IPS-18c (cell line): ENCODE data around the gene ERBB2.

Experiments
- H3K4me3 ChIP-seq: 2 replicates; pipeline ENCODE4 v1.7.0; 2013; ENCODE audit warnings: low read depth, mild to moderate bottlenecking, low read length, moderate library complexity; ENCODE audit not compliant: insufficient read depth
- H3K9me3 ChIP-seq: one replicate; pipeline ENCODE4 v1.6.1; 2013; ENCODE audit warnings: mild to moderate bottlenecking, low read length, moderate library complexity; ENCODE audit not compliant: control insufficient read depth, insufficient read depth

Gene ERBB2

DNA sequence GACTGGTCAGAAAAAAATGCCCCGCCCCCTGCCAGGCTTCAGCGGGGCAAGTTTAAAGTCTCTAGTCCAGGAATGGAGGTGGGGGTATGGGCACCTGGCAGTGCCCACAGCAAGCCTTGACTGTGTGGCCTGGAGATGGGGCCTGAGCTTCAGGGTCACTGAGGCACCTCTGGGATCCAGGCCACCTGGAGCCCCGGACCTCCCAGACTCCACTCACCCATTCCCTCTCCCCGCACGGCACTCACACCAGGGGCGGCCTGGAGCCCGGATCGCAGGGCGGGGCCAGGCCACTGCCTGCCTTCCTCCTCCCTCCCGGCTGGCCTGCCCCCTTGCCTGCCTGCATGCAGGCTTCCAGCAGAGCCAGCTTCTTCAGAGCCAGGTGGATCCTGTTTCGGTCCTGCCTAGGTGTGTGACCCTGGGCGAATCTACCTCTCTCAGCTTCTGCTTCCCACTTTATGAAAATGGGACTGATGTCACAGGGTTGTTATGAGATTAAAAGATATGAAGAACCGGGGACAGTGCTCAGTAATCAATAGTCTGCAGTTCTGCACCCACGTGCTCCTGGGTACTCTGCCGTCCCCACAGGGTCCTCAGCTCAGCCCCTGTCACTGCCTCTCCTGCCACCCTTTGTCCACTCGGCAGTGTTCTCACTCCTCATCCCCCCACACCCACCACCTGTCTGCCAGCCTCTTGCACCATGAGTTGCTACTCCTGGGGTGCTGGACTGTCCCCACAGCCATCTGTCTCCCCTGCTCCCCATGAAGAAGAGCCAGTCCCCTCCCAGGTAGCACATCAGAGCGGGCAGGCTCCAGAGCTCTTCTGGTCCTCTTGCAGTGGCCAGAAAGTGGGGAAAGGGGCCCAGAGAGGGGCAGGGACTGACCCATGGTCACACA, 35.9 kb upstream of the ERBB2 start:
- Histone ChIP-seq H3K4me3 (no peak overlapping the region; the same call in 1 of the 2 replicates), H3K9me3 (no peaks in the 10 kb centered on the region)

DNA sequence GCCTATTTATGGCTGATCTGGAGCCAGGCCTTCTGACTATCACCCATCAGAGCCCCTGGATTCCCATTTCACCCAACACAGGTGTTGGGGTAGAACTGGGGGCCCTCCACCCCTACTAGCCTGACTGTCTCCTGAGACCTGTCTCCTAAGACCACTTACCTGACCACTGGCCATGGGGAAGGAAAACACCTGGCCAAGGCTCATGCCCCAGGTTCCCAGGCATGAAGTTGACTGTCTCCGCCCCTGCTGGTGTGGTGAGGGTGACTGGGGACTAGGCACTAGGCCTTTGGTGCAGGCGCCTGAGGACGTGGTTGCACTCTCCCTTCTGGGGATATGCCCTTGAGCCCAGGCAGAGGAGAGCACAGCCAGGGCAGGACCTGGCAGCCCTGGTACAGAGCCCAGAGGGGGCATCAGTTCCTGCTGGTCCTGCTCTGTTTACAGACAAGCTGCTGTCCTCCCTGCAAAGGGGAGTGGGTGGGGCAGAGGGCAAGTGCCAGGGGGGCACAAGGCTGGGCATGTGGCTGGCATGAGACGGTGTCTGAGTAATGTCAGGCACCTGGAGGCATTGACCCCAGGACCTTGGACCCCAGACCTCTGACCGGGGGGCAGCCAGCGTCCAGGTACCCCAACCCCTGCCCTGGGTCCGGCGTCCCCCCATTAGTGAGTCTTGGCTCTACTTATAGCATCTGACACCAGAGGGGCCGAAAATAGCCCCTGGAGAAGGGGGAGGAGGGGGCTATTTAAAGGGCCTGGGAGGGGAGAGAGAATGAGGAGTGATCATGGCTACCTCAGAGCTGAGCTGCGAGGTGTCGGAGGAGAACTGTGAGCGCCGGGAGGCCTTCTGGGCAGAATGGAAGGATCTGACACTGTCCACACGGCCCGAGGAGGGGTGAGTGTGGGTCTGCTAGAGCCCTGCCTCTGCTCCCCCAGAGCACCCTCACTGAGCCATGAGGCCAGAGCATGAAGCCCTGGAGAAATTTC, 35.0 kb upstream of the ERBB2 start, which contains the start of gene TCAP:
Gene TCAP (plus strand): TSS at position 769 of the 981 bp plus-strand sequence. CDS start 11 bp downstream, at position 780.
- no peaks in the 10 kb centered on the region for H3K9me3 ChIP-seq
- H3K4me3 ChIP-seq: no peak within 1 kb of the TSS

DNA sequence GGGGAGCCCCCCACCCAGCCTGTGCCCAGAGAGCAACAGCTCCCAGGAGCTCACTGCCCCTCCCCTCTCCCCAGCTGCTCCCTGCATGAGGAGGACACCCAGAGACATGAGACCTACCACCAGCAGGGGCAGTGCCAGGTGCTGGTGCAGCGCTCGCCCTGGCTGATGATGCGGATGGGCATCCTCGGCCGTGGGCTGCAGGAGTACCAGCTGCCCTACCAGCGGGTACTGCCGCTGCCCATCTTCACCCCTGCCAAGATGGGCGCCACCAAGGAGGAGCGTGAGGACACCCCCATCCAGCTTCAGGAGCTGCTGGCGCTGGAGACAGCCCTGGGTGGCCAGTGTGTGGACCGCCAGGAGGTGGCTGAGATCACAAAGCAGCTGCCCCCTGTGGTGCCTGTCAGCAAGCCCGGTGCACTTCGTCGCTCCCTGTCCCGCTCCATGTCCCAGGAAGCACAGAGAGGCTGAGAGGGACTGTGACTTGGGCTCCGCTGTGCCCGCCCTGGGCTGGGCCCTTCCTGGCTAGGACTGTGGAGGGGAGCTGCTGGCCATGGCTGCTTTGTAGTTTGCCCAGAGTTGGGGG, 34.1 kb upstream of the ERBB2 start:
- H3K9me3 ChIP-seq: no peaks in the 10 kb centered on the region
- H3K4me3 ChIP-seq: no peak overlapping the region

DNA sequence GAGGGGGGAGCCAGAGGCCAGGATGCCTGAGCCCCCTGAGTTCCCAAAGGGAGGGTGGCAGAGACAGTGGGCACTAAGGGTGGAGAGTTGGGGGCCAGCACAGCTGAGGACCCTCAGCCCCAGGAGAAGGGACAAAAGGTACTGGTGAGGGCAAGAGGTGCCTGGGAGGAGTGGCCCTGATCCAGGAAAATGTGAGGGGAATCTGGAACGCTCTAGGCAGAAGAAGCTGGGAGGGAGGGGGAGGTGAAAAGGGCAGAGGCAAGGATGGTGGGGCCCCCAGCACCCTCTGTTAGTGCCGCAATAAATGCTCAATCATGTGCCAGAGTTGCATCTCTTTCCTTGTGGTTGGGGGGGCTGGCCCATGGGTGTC, 33.6 kb upstream of the ERBB2 start:
- Histone ChIP-seq H3K4me3 (no peak overlapping the region), H3K9me3 (no peaks in the 10 kb centered on the region)

DNA sequence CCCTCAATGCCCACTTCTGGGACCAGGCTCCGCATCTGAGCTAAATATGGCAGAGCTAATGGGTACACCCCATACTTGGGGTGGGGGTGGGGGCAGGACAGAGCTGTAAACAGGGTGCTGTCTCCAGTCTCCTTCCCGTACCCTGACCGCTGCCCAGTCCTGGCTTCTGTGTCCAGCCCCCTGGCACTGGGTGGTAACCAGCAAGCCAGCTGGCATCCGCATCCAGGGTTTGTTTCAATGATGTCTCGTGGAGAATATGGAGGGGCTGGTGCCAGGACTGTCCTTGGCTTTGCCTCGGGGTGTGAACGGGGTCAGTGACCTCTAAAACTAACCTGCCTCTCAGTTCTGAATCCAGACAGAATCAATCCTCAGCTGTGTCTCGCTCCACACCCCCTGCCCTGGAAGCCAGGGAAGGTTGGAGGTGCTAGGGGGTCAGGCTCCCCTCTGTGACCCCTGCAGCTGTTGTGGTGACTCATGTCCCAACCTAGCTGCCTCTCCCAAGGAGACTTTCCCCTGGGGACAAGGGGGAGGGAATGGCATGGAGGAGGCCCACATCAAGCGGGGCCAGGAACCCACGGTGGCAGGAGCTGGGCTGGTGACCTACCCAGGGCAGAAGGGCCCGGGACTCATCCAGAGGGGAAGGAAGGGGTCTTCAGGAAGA, 33.1 kb upstream of the ERBB2 start:
- Histone ChIP-seq H3K9me3 (no peaks in the 10 kb centered on the region), H3K4me3 (peak overlapping the region; percentile 41; the same call in 1 of the 2 replicates)

DNA sequence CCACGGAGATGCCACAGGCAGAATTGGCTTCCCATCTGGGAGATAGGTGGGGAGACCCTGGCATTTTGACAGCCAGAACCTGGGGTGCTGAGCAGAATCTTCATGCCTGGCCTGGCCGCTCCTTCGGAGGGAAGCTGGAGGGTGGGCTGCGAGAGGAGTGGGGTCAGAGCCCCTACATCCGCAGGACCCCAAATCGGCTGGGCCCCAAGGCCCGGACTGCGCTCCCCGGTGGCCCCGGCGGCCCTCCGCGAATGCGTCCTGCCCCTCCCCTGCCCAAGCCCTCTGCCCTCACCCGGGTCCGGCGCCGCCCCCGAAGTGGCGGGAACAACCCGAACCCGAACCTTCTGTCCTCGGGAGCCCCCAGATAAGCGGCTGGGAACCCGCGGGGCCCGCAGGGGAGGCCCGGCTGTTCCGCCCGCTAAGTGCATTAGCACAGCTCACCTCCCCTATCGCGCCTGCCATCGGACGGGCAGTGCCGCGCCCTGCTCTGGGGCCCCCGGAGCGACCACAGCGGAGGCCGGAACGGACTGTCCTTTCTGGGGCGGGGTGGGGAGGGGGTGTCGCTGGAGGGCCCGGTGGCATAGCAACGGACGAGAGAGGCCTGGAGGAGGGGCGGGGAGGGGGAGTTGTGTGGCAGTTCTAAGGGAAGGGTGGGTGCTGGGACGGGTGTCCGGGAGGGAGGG, 32.5 kb upstream of the ERBB2 start:
- Histone ChIP-seq H3K4me3 (peak overlapping the region; percentile 41), H3K9me3 (no peaks in the 10 kb centered on the region)

DNA sequence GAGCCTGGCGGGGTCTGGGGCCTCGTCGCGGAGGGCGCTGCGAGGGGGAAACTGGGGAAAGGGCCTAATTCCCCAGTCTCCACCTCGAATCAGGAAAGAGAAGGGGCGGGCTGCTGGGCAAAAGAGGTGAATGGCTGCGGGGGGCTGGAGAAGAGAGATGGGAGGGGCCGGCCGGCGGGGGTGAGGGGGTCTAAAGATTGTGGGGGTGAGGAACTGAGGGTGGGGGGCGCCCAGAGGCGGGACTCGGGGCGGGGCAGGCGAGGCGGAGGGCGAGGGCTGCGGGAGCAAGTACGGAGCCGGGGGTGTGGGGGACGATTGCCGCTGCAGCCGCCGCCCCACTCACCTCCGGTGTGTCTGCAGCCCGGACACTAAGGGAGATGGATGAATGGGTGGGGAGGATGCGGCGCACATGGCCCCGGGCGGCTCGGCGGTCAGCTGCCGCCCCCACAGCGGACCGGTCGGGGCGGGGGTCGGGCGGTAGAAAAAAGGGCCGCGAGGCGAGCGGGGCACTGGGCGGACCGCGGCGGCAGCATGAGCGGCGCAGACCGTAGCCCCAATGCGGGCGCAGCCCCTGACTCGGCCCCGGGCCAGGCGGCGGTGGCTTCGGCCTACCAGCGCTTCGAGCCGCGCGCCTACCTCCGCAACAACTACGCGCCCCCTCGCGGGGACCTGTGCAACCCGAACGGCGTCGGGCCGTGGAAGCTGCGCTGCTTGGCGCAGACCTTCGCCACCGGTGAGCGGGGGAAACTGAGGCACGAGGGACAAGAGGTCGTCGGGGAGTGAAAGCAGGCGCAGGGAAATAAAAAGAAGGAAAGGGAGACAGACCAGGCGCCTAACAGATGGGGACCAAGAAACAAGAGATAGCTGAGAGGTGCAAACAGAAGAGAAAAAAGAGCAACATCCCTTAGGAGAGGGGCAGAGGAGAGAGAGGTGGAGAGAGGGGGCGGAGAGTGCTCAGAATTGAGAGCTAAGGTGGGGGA, 31.6 kb upstream of the ERBB2 start, which contains the start of gene PNMT:
Gene PNMT (plus strand): TSS at position 509 of the 980 bp plus-strand sequence. CDS start 23 bp downstream, at position 532.
- peak within 1 kb of the TSS; percentile 55 for H3K4me3 ChIP-seq

DNA sequence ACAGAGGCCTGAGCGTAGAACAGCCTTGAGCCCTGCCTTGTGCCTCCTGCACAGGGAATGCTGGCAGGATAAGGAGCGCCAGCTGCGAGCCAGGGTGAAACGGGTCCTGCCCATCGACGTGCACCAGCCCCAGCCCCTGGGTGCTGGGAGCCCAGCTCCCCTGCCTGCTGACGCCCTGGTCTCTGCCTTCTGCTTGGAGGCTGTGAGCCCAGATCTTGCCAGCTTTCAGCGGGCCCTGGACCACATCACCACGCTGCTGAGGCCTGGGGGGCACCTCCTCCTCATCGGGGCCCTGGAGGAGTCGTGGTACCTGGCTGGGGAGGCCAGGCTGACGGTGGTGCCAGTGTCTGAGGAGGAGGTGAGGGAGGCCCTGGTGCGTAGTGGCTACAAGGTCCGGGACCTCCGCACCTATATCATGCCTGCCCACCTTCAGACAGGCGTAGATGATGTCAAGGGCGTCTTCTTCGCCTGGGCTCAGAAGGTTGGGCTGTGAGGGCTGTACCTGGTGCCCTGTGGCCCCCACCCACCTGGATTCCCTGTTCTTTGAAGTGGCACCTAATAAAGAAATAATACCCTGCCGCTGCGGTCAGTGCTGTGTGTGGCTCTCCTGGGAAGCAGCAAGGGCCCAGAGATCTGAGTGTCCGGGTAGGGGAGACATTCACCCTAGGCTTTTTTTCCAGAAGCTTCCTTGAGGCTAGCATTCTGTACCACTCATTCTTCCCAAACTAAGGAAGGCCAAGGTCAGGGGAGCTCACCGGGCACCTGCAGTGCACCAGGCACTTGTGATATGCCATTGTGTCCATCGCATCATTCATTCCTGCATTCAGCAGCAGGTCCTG, 29.7 kb upstream of the ERBB2 start:
- H3K9me3 ChIP-seq: no peaks in the 10 kb centered on the region

More for the DNA sequence above, 31.6 kb upstream of the ERBB2 start, which contains the start of gene PNMT:
- H3K9me3 ChIP-seq: no peaks in the 10 kb centered on the region

DNA sequence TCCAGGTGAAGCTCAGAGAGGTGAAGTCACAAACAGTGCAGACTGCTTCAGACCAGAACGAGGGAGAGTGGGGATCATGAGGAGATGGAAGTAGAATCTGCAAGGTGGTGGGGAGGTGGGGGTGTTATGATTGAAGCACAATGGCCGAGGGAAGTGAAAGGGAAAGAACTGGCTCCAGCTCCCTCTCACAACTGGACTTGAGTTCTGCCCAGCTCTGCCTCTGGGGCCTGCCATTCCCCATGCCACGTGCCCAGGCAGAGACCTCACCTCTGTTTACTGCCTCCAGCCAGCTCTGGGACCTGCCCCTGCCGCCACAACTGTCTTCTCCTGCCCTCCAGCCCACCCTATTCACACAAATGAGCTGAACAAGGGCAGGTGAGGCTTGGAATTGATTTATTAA, 29.1 kb upstream of the ERBB2 start:
- Histone ChIP-seq H3K9me3 (no peaks in the 10 kb centered on the region), H3K4me3 (no peak overlapping the region)

More for the DNA sequence above, 29.7 kb upstream of the ERBB2 start:
- H3K4me3 ChIP-seq: no peak overlapping the region

DNA sequence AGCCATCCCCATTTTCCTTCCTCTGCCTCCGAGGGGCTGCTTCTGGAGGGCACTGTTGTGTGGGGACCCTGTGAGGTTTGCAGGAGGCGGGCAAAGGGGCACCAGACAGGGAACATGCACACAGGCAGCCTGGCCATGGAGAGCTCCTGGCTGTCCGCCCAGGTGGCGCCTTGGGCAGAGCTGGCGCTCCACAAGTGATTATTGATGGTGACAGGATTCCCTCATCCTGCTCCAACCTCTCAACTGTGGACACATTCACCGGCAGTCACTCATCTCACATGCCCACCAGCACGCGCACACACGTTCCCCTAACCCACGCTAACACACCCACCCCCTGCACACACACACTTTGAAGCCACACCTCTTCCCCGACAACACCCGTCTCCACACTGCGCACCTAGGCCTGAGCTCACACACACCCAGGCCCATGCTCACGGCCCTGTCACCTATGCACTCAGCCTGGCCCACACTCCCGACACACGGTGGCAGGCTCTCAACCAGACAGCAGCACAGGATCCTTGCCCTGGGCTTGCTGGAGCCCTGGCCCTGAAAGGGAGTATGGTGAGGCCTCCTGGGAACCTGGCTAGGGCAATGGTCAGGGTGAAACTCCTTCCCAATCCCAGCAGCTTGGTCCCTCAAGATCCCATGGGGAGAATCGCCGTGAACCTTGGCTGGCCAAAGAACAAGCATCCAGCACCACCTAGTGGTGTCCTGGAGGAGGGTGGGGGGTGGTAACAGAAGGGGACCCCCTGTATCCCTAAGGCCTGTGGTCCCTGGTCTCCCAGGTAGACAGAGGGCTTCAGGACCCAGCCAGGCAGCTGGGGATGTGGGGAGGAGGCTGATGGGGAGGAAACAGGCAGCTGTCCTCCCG, 28.0 kb upstream of the ERBB2 start:
- Histone ChIP-seq H3K9me3 (no peaks in the 10 kb centered on the region), H3K4me3 (no peak overlapping the region)

DNA sequence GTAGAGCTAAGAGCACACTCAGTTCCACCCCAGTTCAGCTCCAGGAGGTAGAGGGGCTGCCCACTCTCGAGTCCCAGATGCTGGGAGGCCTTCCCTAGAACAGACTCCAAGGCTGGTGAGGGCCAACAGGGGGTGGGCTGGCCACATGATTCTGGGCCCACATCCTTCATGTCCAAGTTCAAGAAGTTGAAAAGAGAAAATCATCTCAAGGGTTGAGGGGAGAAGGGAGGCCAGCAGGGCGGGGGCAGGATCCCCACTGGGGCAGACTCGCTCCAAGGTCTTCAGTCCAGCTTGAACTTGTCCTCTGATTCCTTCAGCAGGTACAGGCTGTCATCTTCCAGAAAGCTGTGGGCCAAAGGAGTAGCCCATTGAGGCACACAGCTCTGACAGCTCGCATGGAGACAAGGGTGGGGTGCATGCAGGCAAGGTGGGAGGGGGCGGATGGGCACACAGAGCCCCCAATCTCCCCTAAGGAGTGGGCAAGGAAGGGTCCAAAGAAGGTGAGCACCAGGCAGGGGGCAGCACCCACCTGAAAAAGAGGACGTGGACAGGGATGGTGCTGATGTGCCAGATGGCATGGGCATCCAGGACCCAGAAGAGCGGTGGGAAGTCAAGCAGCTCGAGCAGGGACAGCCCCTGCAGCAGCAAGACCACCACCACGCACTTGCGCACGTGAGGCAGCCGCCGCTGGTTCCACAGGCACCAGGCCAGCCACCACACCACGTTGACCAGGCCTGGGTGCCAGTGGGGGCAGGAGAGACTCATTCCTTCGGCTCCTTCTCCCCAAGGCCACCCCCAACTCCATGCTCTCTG, 27.1 kb upstream of the ERBB2 start:
- H3K9me3 ChIP-seq: no peaks in the 10 kb centered on the region
- H3K4me3 ChIP-seq: no peak overlapping the region

DNA sequence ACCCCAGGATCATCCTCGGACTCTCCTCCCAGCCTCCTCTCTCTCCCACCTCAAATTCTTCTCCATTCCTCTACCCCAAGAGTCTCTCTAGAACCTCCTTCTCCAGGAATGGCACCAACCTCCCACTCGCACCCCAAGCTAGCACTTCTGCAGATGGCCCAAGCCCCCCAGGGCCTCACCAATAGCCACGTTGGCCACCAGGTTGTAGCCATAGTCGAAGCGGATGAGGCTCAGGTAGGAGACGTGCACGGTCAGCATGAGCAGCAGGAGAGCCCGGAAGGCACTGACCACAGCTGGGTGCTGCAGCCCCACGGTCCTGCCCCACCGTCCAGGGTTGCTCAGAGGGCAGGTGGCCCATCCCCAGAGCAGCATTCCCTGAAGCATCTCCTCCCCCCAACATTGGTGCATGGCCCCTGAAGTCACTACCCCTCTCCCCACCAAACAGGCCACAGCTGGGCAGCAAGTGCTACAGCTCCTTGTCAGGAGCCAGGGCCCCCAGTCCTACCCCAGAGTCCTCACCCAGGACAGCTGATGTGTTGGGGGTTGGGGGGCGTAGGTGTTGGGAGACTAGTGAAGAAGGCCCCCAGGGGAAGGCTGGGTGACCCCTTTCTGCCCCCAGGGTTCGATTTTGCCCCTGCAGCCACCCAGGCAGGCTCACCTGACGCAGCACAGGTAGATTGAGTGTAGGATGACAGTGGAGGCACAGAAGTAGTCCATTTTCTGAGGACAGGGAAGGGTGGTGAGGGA, 26.4 kb upstream of the ERBB2 start:
- Histone ChIP-seq H3K9me3 (no peaks in the 10 kb centered on the region), H3K4me3 (no peak overlapping the region)
